GM23248 (cell line): ENCODE measurements around the gene GLUL. TPM values are rescaled to one million over a fixed set of nuclear protein-coding genes. Genes with fewer than 3 reads are reported as not detected.

Experiments used
- DNase-seq: peaks from one replicate; pipeline ENCODE4 v3.0.0-alpha.2; 2015
- H2AFZ ChIP-seq: fragments of 200-600 bp; sonication (generic); 2 replicates; pipeline ENCODE4 v1.6.1; 2016; ENCODE audit warnings: antibody characterized with exemption
- H3F3A ChIP-seq: fragments of 200-600 bp; sonication (generic); 2 replicates; pipeline ENCODE4 v1.6.1; 2016; ENCODE audit warnings: mild to moderate bottlenecking, antibody characterized with exemption, mixed run types; ENCODE audit not compliant: insufficient read depth
- H3K27ac ChIP-seq: fragments of 200-600 bp; sonication (generic); 2 replicates; pipeline ENCODE4 v1.5.1; 2016; ENCODE audit warnings: mild to moderate bottlenecking
- H3K27me3 ChIP-seq: fragments of 200-600 bp; sonication (generic); replicated peaks from 2 replicates; pipeline ENCODE4 v1.6.1; 2016; ENCODE audit warnings: mild to moderate bottlenecking; ENCODE audit not compliant: insufficient read depth
- H3K36me3 ChIP-seq: fragments of 200-600 bp; sonication (generic); 2 replicates; pipeline ENCODE4 v1.6.1; 2016; ENCODE audit warnings: low read depth, mild to moderate bottlenecking
- H3K4me1 ChIP-seq: fragments of 200-600 bp; sonication (generic); 2 replicates; pipeline ENCODE4 v1.6.1; 2016; ENCODE audit warnings: mild to moderate bottlenecking; ENCODE audit not compliant: insufficient read depth
- H3K4me2 ChIP-seq: fragments of 200-600 bp; sonication (generic); one replicate; pipeline ENCODE4 v1.6.1; 2016; ENCODE audit warnings: mild to moderate bottlenecking; ENCODE audit not compliant: unreplicated experiment
- H3K4me3 ChIP-seq: fragments of 200-600 bp; sonication (generic); 2 replicates; pipeline ENCODE4 v1.5.1; 2016; ENCODE audit warnings: mild to moderate bottlenecking
- H3K79me2 ChIP-seq: fragments of 200-600 bp; sonication (generic); 2 replicates; pipeline ENCODE4 v1.6.1; 2016; ENCODE audit warnings: mild to moderate bottlenecking; ENCODE audit not compliant: insufficient read depth
- H3K9ac ChIP-seq: fragments of 200-600 bp; sonication (generic); 2 replicates; pipeline ENCODE4 v1.6.1; 2016; ENCODE audit warnings: mild to moderate bottlenecking
- H3K9me2 ChIP-seq: fragments of 200-600 bp; sonication (generic); 2 replicates; pipeline ENCODE4 v1.6.1; 2016; ENCODE audit warnings: mixed run types, mild to moderate bottlenecking, moderate library complexity; ENCODE audit not compliant: insufficient read depth
- H3K9me3 ChIP-seq: fragments of 200-600 bp; sonication (generic); one replicate; pipeline ENCODE4 v1.6.1; 2017; ENCODE audit warnings: low read depth
- H4K20me1 ChIP-seq: fragments of 200-600 bp; sonication (generic); 2 replicates; pipeline ENCODE4 v1.6.0; 2016; ENCODE audit not compliant: insufficient read depth
- EZH2 ChIP-seq: fragments of 200-600 bp; sonication (generic); IDR thresholded peaks from 2 replicates; pipeline ENCODE4 v1.6.1; 2018; ENCODE audit warnings: antibody characterized with exemption, mild to moderate bottlenecking; ENCODE audit not compliant: insufficient read depth, poor library complexity, severe bottlenecking
- EZH2phosphoT487 ChIP-seq: fragments of 200-600 bp; sonication (generic); IDR thresholded peaks from 2 replicates; pipeline ENCODE4 v1.6.1; 2018; ENCODE audit warnings: antibody characterized with exemption, moderate library complexity, mild to moderate bottlenecking, low read depth; ENCODE audit not compliant: insufficient read depth
- WGBS, 2 experiments: methylation state at CpG; one replicate each; pipeline ENCODE4 v1.1.6; 2015 to 2017; ENCODE audit warnings: low lambda C conversion rate in 2 of 2, low coverage in 1 of 2; ENCODE audit errors: missing lambda C conversion rate in 2 of 2; 5-methylcytosine and 5-hydroxymethylcytosine counted together
- in situ Hi-C: fragments of 300-500 bp; cut with MboI; formaldehyde crosslinking; loops from 2 replicates; pipeline ENCODE4 v1.15.0; 2020
- polyA plus RNA-seq: library from polyadenylated mRNA; unstranded; fragments of >200 nt; fragmentation: Nextera tagmentation; extraction: Ambion mirVana; gene quantifications from 2 replicates; pipeline ENCODE4 v1.2.1, GENCODE V29; 2016
- total RNA-seq: library from RNA; depleted of rRNA; stranded (reverse); fragments of >200 nt; shearing (Covaris generic); gene quantifications from 2 replicates; pipeline ENCODE4 v1.2.3, GENCODE V29; 2014

The GLUL gene
- total and polyA plus RNA-seq, 2 experiments from 2014 or later = 119 to 160 TPM

- peak; percentile 60 for DNase-seq
- H4K20me1 ChIP-seq = no peaks in the 10 kb centered on the region
- no peak overlapping the region for H3K27ac ChIP-seq
- H3F3A ChIP-seq = no peaks in the 10 kb centered on the region
- H3K9ac ChIP-seq = no peak overlapping the region
- in situ Hi-C loops = no loop called here
- no peaks in the 10 kb centered on the region for H3K79me2 ChIP-seq
- H3K9me3 ChIP-seq = no peaks in the 10 kb centered on the region
- H2AFZ ChIP-seq = no peak overlapping the region
- TF ChIP-seq EZH2 = no peak
- TF ChIP-seq EZH2phosphoT487 = no peak
- H3K4me1 ChIP-seq = no peaks in the 10 kb centered on the region
- H3K27me3 ChIP-seq = no peaks in the 10 kb centered on the region
- WGBS, 2 experiments = 75 to 77% methylated on average over 6 of the region's 6 CpGs
- no peak overlapping the region for H3K4me3 ChIP-seq
- H3K9me2 ChIP-seq = no peaks in the 10 kb centered on the region
- no peak overlapping the region for H3K4me2 ChIP-seq
- H3K36me3 ChIP-seq = no peaks in the 10 kb centered on the region
These were observed 42.4 kb downstream of the GLUL start for GRCh38 chr1:182348961-182349747.

DNA sequence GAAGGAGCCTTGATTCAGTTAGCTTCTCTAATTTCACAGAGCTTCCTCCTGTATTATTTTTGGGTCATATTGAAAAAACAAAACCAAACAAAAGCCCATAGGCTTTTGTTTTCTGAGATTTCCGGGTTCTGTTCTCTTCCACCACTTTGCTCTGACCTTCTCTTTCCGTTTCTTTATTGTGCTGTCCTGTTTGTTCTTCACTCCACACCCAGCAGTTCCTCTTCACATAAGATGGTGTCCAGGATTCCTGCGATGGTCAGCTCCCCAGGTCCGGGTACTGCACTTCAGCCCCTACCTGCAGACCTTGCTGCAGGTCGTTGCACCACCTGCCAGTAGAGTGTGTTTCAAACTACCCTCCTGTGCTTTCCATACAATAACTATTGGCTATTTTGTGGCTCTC, 44.6 kb downstream of the GLUL start:
- 87 to 88% methylated on average over 5 of the region's 5 CpGs for WGBS, 2 experiments
- Histone ChIP-seq H3K4me3 (no peak overlapping the region), H3K27me3 (no peaks in the 10 kb centered on the region), H3K4me2 (no peak overlapping the region), H3F3A (no peaks in the 10 kb centered on the region), H2AFZ (no peak overlapping the region), H3K79me2 (no peaks in the 10 kb centered on the region), H3K9me3 (no peaks in the 10 kb centered on the region), H3K9ac (no peak overlapping the region), H3K27ac (no peak overlapping the region), H3K4me1 (no peaks in the 10 kb centered on the region), H4K20me1 (no peaks in the 10 kb centered on the region), H3K9me2 (no peaks in the 10 kb centered on the region), H3K36me3 (no peaks in the 10 kb centered on the region)
- in situ Hi-C loops = no loop called here
- DNase-seq = no peak
- TF ChIP-seq EZH2phosphoT487 = no peak
- no peak for TF ChIP-seq EZH2

- peaks cover 9% of the 10 kb centered on the region for H3K4me1 ChIP-seq
- peak overlapping the region; percentile 30; the same call in 1 of the 2 replicates for H3K4me3 ChIP-seq
- H3F3A ChIP-seq = 0 out of 2 replicates have a peak, but pooled peaks cover 11% of the 10 kb centered on the region
- H3K9me3 ChIP-seq = no peaks in the 10 kb centered on the region
- H3K4me2 ChIP-seq = peak overlapping the region; percentile 44
- H4K20me1 ChIP-seq = no peaks in the 10 kb centered on the region
- peak overlapping the region; percentile 63 for H3K9ac ChIP-seq
- DNase-seq = peak; percentile 78
- no peaks in the 10 kb centered on the region for H3K36me3 ChIP-seq
- H3K9me2 ChIP-seq = no peaks in the 10 kb centered on the region
- no peak for TF ChIP-seq EZH2
- TF ChIP-seq EZH2phosphoT487 = no peak
- H3K27ac ChIP-seq = peak overlapping the region; percentile 85
- peak overlapping the region; percentile 91 for H2AFZ ChIP-seq
- 0 out of 2 replicates have a peak, but pooled peaks cover 5% of the 10 kb centered on the region for H3K27me3 ChIP-seq
- in situ Hi-C loops = no loop called here
- H3K79me2 ChIP-seq = no peaks in the 10 kb centered on the region
- WGBS, 2 experiments = 30 to 44% methylated on average over 10 of the region's 10 CpGs
These were observed 51.1 kb downstream of the GLUL start for GRCh38 chr1:182340233-182341058.

DNA sequence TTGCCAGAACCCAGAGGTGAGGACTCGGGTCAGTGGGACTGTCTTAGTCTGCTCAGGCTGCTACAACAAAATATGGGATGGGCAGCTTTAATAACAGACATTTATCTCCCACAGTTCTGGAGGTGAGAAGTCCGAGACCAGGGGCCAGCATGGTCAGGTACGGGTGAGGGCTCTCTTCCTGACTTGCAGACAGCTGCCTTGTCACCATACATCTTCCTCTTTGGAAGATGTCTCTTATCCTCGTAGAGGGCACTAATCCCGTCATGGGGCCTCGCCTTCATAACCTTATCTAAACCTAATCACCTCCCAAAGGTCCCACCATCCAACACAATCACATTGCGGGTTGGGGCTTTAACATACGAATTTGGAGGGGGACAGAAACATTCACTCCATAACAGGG, 51.9 kb downstream of the GLUL start:
- peak overlapping the region; percentile 91; the same call in 1 of the 2 replicates for H2AFZ ChIP-seq
- no peaks in the 10 kb centered on the region for H3K9me3 ChIP-seq
- no peak overlapping the region for H3K9ac ChIP-seq
- H4K20me1 ChIP-seq = no peaks in the 10 kb centered on the region
- no peak for DNase-seq
- peak overlapping the region; percentile 85 for H3K27ac ChIP-seq
- in situ Hi-C loops = no loop called here
- H3K4me3 ChIP-seq = no peak overlapping the region
- TF ChIP-seq EZH2 (no peak), EZH2phosphoT487 (no peak)
- peaks cover 9% of the 10 kb centered on the region for H3K4me1 ChIP-seq
- 0 out of 2 replicates have a peak, but pooled peaks cover 5% of the 10 kb centered on the region for H3K27me3 ChIP-seq
- WGBS, 2 experiments = 90 to 96% methylated on average over 8 of the region's 8 CpGs
- H3K9me2 ChIP-seq = no peaks in the 10 kb centered on the region
- H3K36me3 ChIP-seq = no peaks in the 10 kb centered on the region
- H3K4me2 ChIP-seq = no peak overlapping the region
- H3F3A ChIP-seq = 0 out of 2 replicates have a peak, but pooled peaks cover 11% of the 10 kb centered on the region
- no peaks in the 10 kb centered on the region for H3K79me2 ChIP-seq
